ENCODE measurements around the gene DHRS1. TPM values are rescaled to one million over a fixed set of nuclear protein-coding genes. Genes with fewer than 3 reads are reported as not detected.

DHRS1 gene
- total RNA-seq, 1 donor from 2014 or later, result 84.2 TPM

DNA sequence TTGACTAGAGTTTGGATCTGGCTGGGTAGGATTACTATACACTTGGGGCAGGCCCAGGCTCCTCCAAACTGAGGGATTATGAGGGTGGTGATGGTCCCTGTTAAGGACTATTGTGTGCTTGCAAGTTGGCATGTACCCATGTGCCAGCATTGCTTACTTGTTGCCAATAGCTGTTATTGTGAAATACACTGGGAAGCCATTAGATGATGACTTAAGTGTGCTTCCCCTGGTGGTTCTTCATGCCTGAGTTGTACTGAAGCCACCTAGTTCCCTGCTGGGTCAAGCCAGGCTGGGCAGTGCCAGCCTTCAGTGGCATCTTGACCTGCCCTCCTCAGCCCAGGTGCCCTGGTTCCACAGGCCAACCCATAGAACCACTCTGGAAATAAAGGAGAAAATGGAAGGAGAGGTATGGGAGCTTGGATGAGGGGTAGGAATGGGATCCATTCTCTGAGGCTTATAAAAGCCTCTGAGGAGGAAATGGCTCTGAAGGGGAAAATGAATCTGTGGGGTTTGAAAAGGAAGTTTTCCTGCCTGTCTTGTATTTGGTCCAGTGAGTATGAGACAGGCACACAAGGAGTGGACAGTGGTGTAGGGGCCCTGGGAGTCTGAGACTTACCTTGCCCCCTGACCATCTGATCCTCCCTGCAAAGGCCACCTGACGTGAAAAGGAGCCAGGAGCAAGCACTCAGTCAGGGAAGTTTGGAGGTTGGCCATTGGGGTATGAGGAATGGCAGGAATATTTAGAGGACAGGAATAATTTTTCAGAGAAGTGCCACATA lies 12.4 kb upstream of the DHRS1 start:
- Histone ChIP-seq H3K27me3 (no peaks in the 10 kb centered on the region), H3K36me3 (peaks cover 0 to 4% of the 10 kb centered on the region in 2 donors), H3K9me3 (no peaks in the 10 kb centered on the region), H3K27ac (peak overlapping the region; percentile 87), H3K4me3 (peak overlapping the region; percentile 48 to 58), H3K4me1 (peaks cover 91% of the 10 kb centered on the region)
- DNase-seq (ENCODE audit: extremely low spot score in 2 of 2), result no peak
- intact Hi-C loops (cut with DNase I), result no loop called here
- TF ChIP-seq POLR2AphosphoS5 (IDR thresholded peaks at IDR 0.05; ENCODE audit: insufficient read depth in 1 of 2, low read depth in 1 of 2) (no peak), POLR2A (IDR thresholded peaks at IDR 0.05) (no peak)
- TF ChIP-seq, protein P1, sequence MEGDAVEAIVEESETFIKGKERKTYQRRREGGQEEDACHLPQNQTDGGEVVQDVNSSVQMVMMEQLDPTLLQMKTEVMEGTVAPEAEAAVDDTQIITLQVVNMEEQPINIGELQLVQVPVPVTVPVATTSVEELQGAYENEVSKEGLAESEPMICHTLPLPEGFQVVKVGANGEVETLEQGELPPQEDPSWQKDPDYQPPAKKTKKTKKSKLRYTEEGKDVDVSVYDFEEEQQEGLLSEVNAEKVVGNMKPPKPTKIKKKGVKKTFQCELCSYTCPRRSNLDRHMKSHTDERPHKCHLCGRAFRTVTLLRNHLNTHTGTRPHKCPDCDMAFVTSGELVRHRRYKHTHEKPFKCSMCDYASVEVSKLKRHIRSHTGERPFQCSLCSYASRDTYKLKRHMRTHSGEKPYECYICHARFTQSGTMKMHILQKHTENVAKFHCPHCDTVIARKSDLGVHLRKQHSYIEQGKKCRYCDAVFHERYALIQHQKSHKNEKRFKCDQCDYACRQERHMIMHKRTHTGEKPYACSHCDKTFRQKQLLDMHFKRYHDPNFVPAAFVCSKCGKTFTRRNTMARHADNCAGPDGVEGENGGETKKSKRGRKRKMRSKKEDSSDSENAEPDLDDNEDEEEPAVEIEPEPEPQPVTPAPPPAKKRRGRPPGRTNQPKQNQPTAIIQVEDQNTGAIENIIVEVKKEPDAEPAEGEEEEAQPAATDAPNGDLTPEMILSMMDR (IDR thresholded peaks at IDR 0.05), result no peak

DNA sequence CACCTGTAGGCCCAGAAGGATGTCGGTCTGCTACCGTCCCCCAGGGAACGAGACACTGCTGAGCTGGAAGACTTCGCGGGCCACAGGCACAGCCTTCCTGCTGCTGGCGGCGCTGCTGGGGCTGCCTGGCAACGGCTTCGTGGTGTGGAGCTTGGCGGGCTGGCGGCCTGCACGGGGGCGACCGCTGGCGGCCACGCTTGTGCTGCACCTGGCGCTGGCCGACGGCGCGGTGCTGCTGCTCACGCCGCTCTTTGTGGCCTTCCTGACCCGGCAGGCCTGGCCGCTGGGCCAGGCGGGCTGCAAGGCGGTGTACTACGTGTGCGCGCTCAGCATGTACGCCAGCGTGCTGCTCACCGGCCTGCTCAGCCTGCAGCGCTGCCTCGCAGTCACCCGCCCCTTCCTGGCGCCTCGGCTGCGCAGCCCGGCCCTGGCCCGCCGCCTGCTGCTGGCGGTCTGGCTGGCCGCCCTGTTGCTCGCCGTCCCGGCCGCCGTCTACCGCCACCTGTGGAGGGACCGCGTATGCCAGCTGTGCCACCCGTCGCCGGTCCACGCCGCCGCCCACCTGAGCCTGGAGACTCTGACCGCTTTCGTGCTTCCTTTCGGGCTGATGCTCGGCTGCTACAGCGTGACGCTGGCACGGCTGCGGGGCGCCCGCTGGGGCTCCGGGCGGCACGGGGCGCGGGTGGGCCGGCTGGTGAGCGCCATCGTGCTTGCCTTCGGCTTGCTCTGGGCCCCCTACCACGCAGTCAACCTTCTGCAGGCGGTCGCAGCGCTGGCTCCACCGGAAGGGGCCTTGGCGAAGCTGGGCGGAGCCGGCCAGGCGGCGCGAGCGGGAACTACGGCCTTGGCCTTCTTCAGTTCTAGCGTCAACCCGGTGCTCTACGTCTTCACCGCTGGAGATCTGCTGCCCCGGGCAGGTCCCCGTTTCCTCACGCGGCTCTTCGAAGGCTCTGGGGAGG lies 11.3 kb upstream of the DHRS1 start, which contains the start of gene LTB4R:
TSS of gene LTB4R (plus strand) at position 857 of the 959 bp plus-strand sequence. CDS start 4,150 bp downstream, outside the sequence.
- TF ChIP-seq POLR2A (IDR thresholded peaks at IDR 0.05) (no peak), POLR2AphosphoS5 (IDR thresholded peaks at IDR 0.05; ENCODE audit: insufficient read depth in 1 of 2, low read depth in 1 of 2) (no peak)
- TF ChIP-seq, protein P1 (IDR thresholded peaks at IDR 0.05), result peak in 2 of 3 experiments; percentile 12 to 45
- peaks cover 80% of the 10 kb centered on the region for H3K4me1 ChIP-seq
- H3K4me3 ChIP-seq, result peak within 1 kb of the TSS; percentile 48 to 58
- H3K9me3 ChIP-seq, result no peaks in the 10 kb centered on the region
- intact Hi-C loops (cut with DNase I), result no loop called here
- peaks cover 0 to 15% of the 10 kb centered on the region in 2 donors for H3K36me3 ChIP-seq
- peak within 1 kb of the TSS; percentile 87 for H3K27ac ChIP-seq
- no peak for DNase-seq (ENCODE audit: extremely low spot score in 2 of 2)
- H3K27me3 ChIP-seq, result no peaks in the 10 kb centered on the region

- intact Hi-C loops (cut with DNase I), result no loop called here
- peak overlapping the region; percentile 48 to 58 for H3K4me3 ChIP-seq
- no peaks in the 10 kb centered on the region for H3K9me3 ChIP-seq
- peaks cover 73% of the 10 kb centered on the region for H3K4me1 ChIP-seq
- peaks cover 0 to 21% of the 10 kb centered on the region in 2 donors for H3K36me3 ChIP-seq
- DNase-seq (ENCODE audit: extremely low spot score in 2 of 2), result no peak
- peak overlapping the region; percentile 87 for H3K27ac ChIP-seq
- TF ChIP-seq POLR2AphosphoS5 (IDR thresholded peaks at IDR 0.05; ENCODE audit: insufficient read depth in 1 of 2, low read depth in 1 of 2) (no peak), POLR2A (IDR thresholded peaks at IDR 0.05) (no peak)
- TF ChIP-seq, protein P1 (IDR thresholded peaks at IDR 0.05), result no peak
- no peaks in the 10 kb centered on the region for H3K27me3 ChIP-seq
Measured at GRCh38 chr14:24310265-24310645, 10.7 kb upstream of the DHRS1 start.

GRCh38 chr14:24309538-24310264 lies 10.1 kb upstream of the DHRS1 start, which contains the start of gene LTB4R2:
TSS of gene LTB4R2 (plus strand) at chr14:24310140. CDS start at chr14:24310665, 525 bp downstream.
- Histone ChIP-seq H3K9me3 (no peaks in the 10 kb centered on the region), H3K27me3 (no peaks in the 10 kb centered on the region), H3K4me3 (peak within 1 kb of the TSS; percentile 48 to 58), H3K4me1 (peaks cover 68% of the 10 kb centered on the region), H3K27ac (peak within 1 kb of the TSS; percentile 87), H3K36me3 (peaks cover 0 to 27% of the 10 kb centered on the region in 2 donors)
- DNase-seq (ENCODE audit: extremely low spot score in 2 of 2), result no peak
- TF ChIP-seq POLR2AphosphoS5 (IDR thresholded peaks at IDR 0.05; ENCODE audit: insufficient read depth in 1 of 2, low read depth in 1 of 2) (no peak), POLR2A (IDR thresholded peaks at IDR 0.05) (no peak)
- TF ChIP-seq, protein P1 (IDR thresholded peaks at IDR 0.05), result no peak
- intact Hi-C loops (cut with DNase I), result no loop called here

Data from vagina (tissue), 2 donors.